Muscle layer of duodenum (tissue), 2 donors: Measurements from ENCODE around the gene PRKAB1.
A peak's percentile ranks its signal among the peaks of the same experiment; 100 is the strongest.
"Not testable (repeated sequence)": the region's sequence is repeated elsewhere in the genome, so short reads cannot be mapped to it uniquely, and the experiment has no call there.

Source experiments
- H3K27ac ChIP-seq: one replicate; pipeline ENCODE4 v1.7.0; 2013; ENCODE audit warnings: mild to moderate bottlenecking, low read length
- H3K27me3 ChIP-seq: one replicate; pipeline ENCODE4 v1.7.0; 2013; ENCODE audit warnings: low read depth, mild to moderate bottlenecking, control low read depth, low read length
- H3K36me3 ChIP-seq, 2 donors: one replicate each; pipeline ENCODE4 v1.7.0; 2013; ENCODE audit warnings: low read length in 2 of 2, control low read depth in 1 of 2, mild to moderate bottlenecking in 1 of 2; ENCODE audit not compliant: insufficient read depth in 2 of 2, control insufficient read depth in 1 of 2
- H3K4me1 ChIP-seq, 2 donors: one replicate each; pipeline ENCODE4 v1.7.0; 2013; ENCODE audit warnings: low read length in 2 of 2, mild to moderate bottlenecking in 2 of 2, control low read depth in 1 of 2, moderate library complexity in 1 of 2; ENCODE audit not compliant: insufficient read depth in 2 of 2, control insufficient read depth in 1 of 2
- H3K4me3 ChIP-seq, 2 donors: one replicate each; pipeline ENCODE4 v1.7.0; 2013; ENCODE audit warnings: low read length in 2 of 2, low read depth in 1 of 2, mild to moderate bottlenecking in 1 of 2
- H3K9me3 ChIP-seq, 2 donors: one replicate each; pipeline ENCODE4 v1.7.0; 2013; ENCODE audit warnings: low read length in 2 of 2, control low read depth in 1 of 2, mild to moderate bottlenecking in 1 of 2; ENCODE audit not compliant: control insufficient read depth in 1 of 2
- donor health status: healthy.

PRKAB1 gene, protein sequence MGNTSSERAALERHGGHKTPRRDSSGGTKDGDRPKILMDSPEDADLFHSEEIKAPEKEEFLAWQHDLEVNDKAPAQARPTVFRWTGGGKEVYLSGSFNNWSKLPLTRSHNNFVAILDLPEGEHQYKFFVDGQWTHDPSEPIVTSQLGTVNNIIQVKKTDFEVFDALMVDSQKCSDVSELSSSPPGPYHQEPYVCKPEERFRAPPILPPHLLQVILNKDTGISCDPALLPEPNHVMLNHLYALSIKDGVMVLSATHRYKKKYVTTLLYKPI

GRCh38 chr12:119667577-119668323, at the start of gene PRKAB1:
Gene PRKAB1, plus strand, starts transcription at chr12:119668133. Its CDS starts 112 bp downstream, at chr12:119668245.
- peak within 1 kb of the TSS; percentile 98 for H3K27ac ChIP-seq
- no peaks in the 10 kb centered on the region for H3K9me3 ChIP-seq
- peaks cover 7 to 22% of the 10 kb centered on the region in 2 donors for H3K4me1 ChIP-seq
- peak within 1 kb of the TSS; percentile 86 to 88 for H3K4me3 ChIP-seq
- peaks cover 16 to 24% of the 10 kb centered on the region in 2 donors for H3K36me3 ChIP-seq
- no peaks in the 10 kb centered on the region for H3K27me3 ChIP-seq

DNA sequence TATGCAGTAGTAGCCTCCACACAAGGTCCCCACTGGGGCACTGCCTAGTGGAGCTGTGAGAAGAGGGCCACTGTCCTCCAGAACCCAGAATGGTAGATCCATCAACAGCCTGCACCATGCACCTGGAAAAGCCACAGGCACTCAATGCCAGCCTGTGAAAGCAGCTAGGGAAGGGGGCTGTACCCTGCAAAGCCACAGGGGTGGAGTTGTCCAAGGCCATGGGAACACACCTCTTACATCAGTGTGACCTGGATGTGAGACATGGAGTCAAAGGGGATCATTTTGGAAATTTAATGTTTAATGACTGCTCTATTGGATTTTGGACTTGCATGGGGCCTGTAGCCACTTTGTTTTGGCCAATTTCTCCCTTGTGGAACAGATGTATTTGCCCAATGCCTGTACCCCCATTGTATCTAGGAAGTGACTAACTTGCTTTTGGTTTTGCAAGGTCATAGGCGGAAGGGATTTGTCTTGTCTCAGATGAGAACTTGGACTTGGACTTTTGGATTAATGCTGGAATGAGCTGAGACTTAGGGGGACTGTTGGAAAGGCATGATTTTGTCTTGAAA, 49.5 kb upstream of the PRKAB1 start:
- not testable (repeated sequence) for H3K4me3 ChIP-seq, H3K9me3 ChIP-seq, H3K27ac ChIP-seq, H3K27me3 ChIP-seq, H3K36me3 ChIP-seq, H3K4me1 ChIP-seq

DNA sequence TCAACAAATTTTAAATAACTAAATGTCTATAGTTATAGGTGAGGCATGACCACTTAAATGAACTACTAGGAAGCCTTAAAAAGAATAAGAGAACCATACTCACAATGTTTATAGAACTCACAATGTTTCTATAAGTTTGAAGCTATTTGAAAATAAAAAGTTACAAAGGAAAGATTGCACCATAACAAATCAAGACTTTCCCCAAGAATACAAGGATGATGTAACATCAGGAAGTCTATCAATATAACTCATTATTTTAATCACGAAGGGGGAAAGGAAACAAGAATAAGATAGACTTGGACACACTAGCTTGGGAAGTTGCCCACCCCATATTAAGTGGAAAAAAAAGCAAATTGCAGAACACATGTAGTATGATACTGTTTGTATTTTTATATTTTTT, 47.4 kb upstream of the PRKAB1 start:
- Histone ChIP-seq H3K4me1 (no peaks in the 10 kb centered on the region), H3K36me3 (no peaks in the 10 kb centered on the region), H3K27me3 (no peaks in the 10 kb centered on the region)

GRCh38 chr12:119621878-119622277, 46.1 kb upstream of the PRKAB1 start:
- no peaks in the 10 kb centered on the region for H3K9me3 ChIP-seq
- no peaks in the 10 kb centered on the region for H3K36me3 ChIP-seq
- no peak overlapping the region for H3K27ac ChIP-seq
- H3K4me1 ChIP-seq, result no peaks in the 10 kb centered on the region
- no peaks in the 10 kb centered on the region for H3K27me3 ChIP-seq
- no peak overlapping the region for H3K4me3 ChIP-seq

More for the DNA sequence above, 47.4 kb upstream of the PRKAB1 start:
- no peak overlapping the region for H3K4me3 ChIP-seq
- H3K9me3 ChIP-seq, result no peaks in the 10 kb centered on the region
- H3K27ac ChIP-seq, result no peak overlapping the region

GRCh38 chr12:119624966-119625365, 43.0 kb upstream of the PRKAB1 start:
- Histone ChIP-seq H3K4me1 (no peaks in the 10 kb centered on the region), H3K4me3 (no peak overlapping the region), H3K9me3 (no peaks in the 10 kb centered on the region), H3K27me3 (no peaks in the 10 kb centered on the region), H3K36me3 (no peaks in the 10 kb centered on the region), H3K27ac (no peak overlapping the region)

DNA sequence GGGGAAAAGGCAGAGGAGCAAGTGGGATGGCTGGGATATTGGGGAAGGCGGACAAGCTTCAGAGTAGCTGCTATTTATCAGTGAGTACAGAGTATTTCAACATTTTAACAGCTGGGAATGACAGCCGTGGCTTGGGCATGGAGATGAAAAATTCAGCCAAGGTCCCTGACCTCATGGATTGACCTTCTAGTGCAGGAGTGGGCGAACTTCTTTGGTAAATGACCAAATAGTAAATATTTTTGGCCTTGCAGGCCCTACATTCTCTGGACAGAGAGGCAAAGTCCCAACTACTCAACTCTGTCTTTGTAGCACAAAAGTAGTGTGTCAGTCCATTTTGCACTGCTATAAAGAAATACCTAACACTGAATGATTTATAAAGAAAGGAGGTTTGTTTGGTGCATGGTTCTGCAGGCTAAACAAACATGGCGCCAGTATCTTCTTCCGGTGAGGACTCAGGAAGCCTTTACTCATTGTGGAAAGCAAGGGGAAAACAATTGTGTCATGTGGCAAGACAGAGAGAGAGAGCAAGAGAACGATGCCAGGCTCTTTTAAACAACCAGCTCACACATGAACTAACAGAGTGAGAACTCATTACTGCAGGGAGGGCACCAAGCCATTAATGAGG, 40.8 kb upstream of the PRKAB1 start:
- no peak overlapping the region for H3K4me3 ChIP-seq
- H3K27ac ChIP-seq, result no peak overlapping the region
- no peaks in the 10 kb centered on the region for H3K27me3 ChIP-seq
- no peaks in the 10 kb centered on the region for H3K9me3 ChIP-seq
- H3K36me3 ChIP-seq, result no peaks in the 10 kb centered on the region
- no peaks in the 10 kb centered on the region for H3K4me1 ChIP-seq

GRCh38 chr12:119627686-119628085, 40.2 kb upstream of the PRKAB1 start:
- no peak overlapping the region for H3K27ac ChIP-seq
- H3K9me3 ChIP-seq, result no peaks in the 10 kb centered on the region
- no peak overlapping the region for H3K4me3 ChIP-seq
- H3K27me3 ChIP-seq, result no peaks in the 10 kb centered on the region
- H3K4me1 ChIP-seq, result no peaks in the 10 kb centered on the region
- no peaks in the 10 kb centered on the region for H3K36me3 ChIP-seq

DNA sequence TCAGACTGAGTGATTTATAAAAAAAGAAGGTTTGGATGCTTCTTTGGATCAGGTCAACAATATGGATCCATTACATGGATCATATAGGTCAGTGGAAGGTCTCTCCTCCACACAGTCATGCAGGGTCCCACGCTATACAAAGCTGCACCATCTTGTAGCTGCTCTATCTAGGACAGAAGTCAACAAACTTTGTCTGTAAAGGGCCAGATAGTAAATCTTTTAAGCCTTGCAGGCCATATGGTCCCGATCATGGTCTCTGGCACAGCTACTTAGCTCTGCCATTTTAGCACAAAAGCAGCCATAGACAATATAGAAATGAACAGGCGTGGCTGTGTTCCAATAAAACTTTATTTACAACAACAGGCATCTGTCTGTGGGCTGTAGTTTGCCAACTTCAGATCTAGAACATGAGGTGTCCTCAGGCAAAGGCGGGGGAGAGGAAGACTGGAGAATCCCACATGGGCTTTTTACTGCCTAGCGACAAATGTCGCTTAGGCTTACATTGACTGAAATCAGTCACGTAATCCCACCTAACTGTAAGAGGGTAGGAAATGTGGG, 37.6 kb upstream of the PRKAB1 start:
- Histone ChIP-seq H3K9me3 (no peaks in the 10 kb centered on the region), H3K4me1 (no peaks in the 10 kb centered on the region)

DNA sequence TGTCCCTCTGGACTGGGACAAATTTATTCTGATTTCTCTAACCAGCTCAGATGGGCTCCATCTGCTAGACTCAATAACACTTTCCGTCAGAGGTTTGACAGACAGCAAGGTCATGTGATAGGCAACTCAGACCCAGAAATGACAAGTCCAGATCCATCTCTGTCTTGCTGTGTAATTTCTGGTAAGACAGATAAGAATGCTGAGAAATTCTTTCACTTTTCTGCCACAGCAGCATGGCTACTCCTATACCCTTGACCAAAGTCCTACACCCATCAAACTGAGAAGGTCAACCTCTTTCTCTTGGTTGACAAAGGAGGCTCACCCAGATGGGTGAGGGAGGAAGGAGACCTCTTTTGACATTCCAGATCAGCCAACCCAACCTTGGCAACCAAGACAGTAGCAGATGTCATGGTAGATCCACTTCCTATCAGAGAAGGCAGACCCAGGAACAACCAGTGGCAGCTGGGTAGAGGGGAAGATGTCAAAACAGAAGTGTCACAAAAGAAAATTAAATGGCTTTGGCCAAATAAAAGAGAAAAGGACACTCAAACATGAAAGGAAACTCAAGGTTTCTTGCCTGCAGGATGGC, 36.9 kb upstream of the PRKAB1 start:
- no peaks in the 10 kb centered on the region for H3K9me3 ChIP-seq
- H3K27ac ChIP-seq, result no peak overlapping the region

More for the DNA sequence above, 37.6 kb upstream of the PRKAB1 start:
- Histone ChIP-seq H3K36me3 (no peaks in the 10 kb centered on the region), H3K27me3 (no peaks in the 10 kb centered on the region), H3K4me3 (no peak overlapping the region), H3K27ac (no peak overlapping the region)

DNA sequence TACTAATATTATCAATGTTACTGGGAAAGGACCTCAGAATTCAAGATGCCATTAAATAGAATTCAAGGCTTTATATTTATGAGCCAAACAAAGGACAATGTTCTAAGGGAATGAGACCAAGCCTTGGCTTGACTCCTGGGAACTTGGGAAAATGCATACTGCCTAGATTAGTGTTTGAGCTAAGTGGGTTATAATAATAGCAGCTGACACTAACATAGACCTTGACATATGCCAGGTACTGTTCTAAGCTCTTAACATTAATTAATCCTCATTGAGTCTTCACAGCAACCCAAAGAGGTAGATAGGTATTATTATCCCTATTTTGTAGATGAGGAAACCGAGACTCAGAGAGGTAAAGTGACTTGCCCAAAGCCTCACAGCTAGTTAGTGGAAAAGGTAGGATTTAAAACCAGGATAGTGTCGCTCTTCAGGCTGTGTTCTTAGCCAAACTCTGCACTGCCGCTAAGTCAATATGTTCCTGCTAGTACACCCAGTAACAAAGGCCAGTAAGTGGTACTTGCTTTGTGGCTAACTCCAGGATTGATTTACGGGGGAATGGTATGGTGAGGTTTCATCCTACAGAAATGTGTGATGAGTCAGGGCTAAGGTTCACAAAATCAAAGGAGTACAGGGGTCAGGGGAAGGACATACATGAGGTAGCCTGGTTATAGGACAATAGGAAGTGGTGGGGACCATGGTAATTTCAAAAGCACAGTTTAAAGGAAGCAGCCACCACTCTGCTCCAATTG, 35.8 kb upstream of the PRKAB1 start:
- H3K36me3 ChIP-seq, result no peaks in the 10 kb centered on the region
- H3K27me3 ChIP-seq, result no peaks in the 10 kb centered on the region
- no peaks in the 10 kb centered on the region for H3K4me1 ChIP-seq
- H3K4me3 ChIP-seq, result no peak overlapping the region
- H3K9me3 ChIP-seq, result no peaks in the 10 kb centered on the region
- H3K27ac ChIP-seq, result no peak overlapping the region

More for the DNA sequence above, 36.9 kb upstream of the PRKAB1 start:
- no peaks in the 10 kb centered on the region for H3K27me3 ChIP-seq
- H3K4me3 ChIP-seq, result no peak overlapping the region
- no peaks in the 10 kb centered on the region for H3K36me3 ChIP-seq
- no peaks in the 10 kb centered on the region for H3K4me1 ChIP-seq
